HG02840 (cell line): Measurements from ENCODE around the gene ZNF74.
"Not testable (repeated sequence)": the region's sequence is repeated elsewhere in the genome, so short reads cannot be mapped to it uniquely, and the experiment has no call there.

ENCODE experiments used
- ATAC-seq: cut with Tn5 transposase; IDR thresholded peaks from one replicate; pipeline ENCODE4 v1.9.1; 2021; ENCODE audit warnings: mild to moderate bottlenecking, moderate library complexity, moderate number of reproducible peaks; ENCODE audit not compliant: unreplicated experiment, low FRiP score

Gene ZNF74

GRCh38 chr22:20399866-20400605 is 6.1 kb downstream of the ZNF74 start:
- no peak for ATAC-seq

- ATAC-seq: no peak
These were observed 6.8 kb downstream of the ZNF74 start for GRCh38 chr22:20400606-20401375.

- ATAC-seq: no peak
These were observed 7.5 kb downstream of the ZNF74 start for GRCh38 chr22:20401376-20402014.

GRCh38 chr22:20402960-20403778 is 9.2 kb downstream of the ZNF74 start:
- ATAC-seq: no peak

GRCh38 chr22:20403779-20404140 is 9.8 kb downstream of the ZNF74 start:
- no peak for ATAC-seq

GRCh38 chr22:20404881-20405280 is 10.9 kb downstream of the ZNF74 start:
- ATAC-seq: no peak

GRCh38 chr22:20405291-20405930 is 11.5 kb downstream of the ZNF74 start:
- ATAC-seq: no peak

GRCh38 chr22:20405931-20406685 is 12.2 kb downstream of the ZNF74 start:
- no peak for ATAC-seq

GRCh38 chr22:20406686-20407408 is 12.9 kb downstream of the ZNF74 start:
- ATAC-seq: no peak

- ATAC-seq: no peak
These were observed 13.9 kb downstream of the ZNF74 start for GRCh38 chr22:20407829-20408228.

- ATAC-seq: no peak
These were observed 14.9 kb downstream of the ZNF74 start for GRCh38 chr22:20408891-20409290.

GRCh38 chr22:20409385-20409784 is 15.4 kb downstream of the ZNF74 start:
- ATAC-seq: not testable (repeated sequence)

GRCh38 chr22:20412474-20413216 is 18.7 kb downstream of the ZNF74 start:
- ATAC-seq: no peak

GRCh38 chr22:20413217-20414058 is 19.5 kb downstream of the ZNF74 start:
- ATAC-seq: no peak

GRCh38 chr22:20414059-20414440 is 20.1 kb downstream of the ZNF74 start:
- ATAC-seq: no peak

GRCh38 chr22:20414450-20414849 is 20.5 kb downstream of the ZNF74 start:
- no peak for ATAC-seq

GRCh38 chr22:20415241-20415640 is 21.3 kb downstream of the ZNF74 start:
- ATAC-seq: not testable (repeated sequence)
